ENCODE measurements around the gene MGME1. TPM values are rescaled to one million over a fixed set of nuclear protein-coding genes. Genes with fewer than 3 reads are reported as not detected.

Gene MGME1
- total and polyA plus RNA-seq, 2 of the 13 experiments (the other 11 are each of a cell fraction or from before 2014, with no cell fraction given): 36.7 to 66.6 TPM

DNA sequence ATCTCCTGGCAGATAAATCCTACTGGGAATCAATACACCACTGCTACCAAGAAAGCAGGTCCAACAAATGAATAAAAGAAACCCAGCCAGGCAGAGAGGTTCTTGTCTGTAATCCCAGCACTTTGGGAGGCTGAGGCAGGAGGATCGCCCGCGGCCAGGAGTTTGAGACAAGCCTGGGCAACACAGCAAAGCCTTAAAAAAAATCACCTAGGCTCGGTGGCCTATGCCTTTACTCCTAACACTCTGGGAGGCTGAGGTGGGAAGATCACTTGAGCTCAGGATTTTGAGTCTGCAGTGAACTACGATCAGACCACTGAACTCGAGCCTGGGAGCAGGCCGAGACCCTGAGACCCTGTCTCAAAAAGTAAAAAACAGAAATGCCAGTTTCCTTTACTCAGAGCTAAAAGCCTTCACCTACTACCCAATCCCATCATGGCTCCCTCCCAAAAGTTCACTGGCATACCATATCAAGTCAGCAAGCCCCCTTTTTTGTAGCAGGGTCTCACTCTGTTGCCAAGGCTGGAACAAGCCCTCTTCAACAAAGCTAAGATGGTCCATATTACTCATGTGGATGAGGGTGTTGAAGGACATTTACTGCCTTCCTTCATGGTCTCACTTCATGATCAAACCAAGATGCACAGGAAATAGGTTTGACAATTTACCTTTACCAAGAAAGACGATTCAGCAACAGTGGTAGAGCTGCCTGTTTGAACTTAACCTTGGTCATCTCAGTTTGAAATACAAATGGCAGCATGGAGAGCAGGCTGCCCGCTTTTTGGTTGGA lies 5.5 kb upstream of the MGME1 start (continued):
- TF ChIP-seq, protein P1, sequence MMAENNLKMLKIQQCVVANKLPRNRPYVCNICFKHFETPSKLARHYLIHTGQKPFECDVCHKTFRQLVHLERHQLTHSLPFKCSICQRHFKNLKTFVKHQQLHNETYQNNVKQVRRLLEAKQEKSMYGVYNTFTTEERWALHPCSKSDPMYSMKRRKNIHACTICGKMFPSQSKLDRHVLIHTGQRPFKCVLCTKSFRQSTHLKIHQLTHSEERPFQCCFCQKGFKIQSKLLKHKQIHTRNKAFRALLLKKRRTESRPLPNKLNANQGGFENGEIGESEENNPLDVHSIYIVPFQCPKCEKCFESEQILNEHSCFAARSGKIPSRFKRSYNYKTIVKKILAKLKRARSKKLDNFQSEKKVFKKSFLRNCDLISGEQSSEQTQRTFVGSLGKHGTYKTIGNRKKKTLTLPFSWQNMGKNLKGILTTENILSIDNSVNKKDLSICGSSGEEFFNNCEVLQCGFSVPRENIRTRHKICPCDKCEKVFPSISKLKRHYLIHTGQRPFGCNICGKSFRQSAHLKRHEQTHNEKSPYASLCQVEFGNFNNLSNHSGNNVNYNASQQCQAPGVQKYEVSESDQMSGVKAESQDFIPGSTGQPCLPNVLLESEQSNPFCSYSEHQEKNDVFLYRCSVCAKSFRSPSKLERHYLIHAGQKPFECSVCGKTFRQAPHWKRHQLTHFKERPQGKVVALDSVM (CRISPR knock-in tag; IDR thresholded peaks at IDR 0.05): peak; percentile 89
- TF ChIP-seq, protein P2, sequence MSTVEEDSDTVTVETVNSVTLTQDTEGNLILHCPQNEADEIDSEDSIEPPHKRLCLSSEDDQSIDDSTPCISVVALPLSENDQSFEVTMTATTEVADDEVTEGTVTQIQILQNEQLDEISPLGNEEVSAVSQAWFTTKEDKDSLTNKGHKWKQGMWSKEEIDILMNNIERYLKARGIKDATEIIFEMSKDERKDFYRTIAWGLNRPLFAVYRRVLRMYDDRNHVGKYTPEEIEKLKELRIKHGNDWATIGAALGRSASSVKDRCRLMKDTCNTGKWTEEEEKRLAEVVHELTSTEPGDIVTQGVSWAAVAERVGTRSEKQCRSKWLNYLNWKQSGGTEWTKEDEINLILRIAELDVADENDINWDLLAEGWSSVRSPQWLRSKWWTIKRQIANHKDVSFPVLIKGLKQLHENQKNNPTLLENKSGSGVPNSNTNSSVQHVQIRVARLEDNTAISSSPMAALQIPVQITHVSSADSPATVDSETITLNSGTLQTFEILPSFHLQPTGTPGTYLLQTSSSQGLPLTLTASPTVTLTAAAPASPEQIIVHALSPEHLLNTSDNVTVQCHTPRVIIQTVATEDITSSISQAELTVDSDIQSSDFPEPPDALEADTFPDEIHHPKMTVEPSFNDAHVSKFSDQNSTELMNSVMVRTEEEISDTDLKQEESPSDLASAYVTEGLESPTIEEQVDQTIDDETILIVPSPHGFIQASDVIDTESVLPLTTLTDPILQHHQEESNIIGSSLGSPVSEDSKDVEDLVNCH (CRISPR knock-in tag; IDR thresholded peaks at IDR 0.05): 0 out of 2 replicates have a peak, but pooled peaks have one; percentile 10
- TF ChIP-seq NFYB (CRISPR knock-in tag; IDR thresholded peaks at IDR 0.05): no peak
- TF ChIP-seq KLF13 (CRISPR knock-in tag; IDR thresholded peaks at IDR 0.05): no peak
- no peak for TF ChIP-seq ETV5 (CRISPR knock-in tag; IDR thresholded peaks at IDR 0.05; ENCODE audit: borderline replicate concordance)
- TF ChIP-seq, protein P3, sequence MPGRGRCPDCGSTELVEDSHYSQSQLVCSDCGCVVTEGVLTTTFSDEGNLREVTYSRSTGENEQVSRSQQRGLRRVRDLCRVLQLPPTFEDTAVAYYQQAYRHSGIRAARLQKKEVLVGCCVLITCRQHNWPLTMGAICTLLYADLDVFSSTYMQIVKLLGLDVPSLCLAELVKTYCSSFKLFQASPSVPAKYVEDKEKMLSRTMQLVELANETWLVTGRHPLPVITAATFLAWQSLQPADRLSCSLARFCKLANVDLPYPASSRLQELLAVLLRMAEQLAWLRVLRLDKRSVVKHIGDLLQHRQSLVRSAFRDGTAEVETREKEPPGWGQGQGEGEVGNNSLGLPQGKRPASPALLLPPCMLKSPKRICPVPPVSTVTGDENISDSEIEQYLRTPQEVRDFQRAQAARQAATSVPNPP (CRISPR knock-in tag; IDR thresholded peaks at IDR 0.05): peak; percentile 28; the same call in 1 of the 2 replicates
- TF ChIP-seq PRMT3 (CRISPR knock-in tag; IDR thresholded peaks at IDR 0.05; ENCODE audit: borderline replicate concordance, low read depth): 0 out of 2 replicates have a peak, but pooled peaks have one; percentile 23
- TF ChIP-seq SUZ12 (IDR thresholded peaks at IDR 0.05; ENCODE audit: low read depth, low read length): no peak
- TF ChIP-seq ZNF724P (CRISPR knock-in tag; IDR thresholded peaks at IDR 0.05; ENCODE audit: borderline replicate concordance): no peak
- TF ChIP-seq SP1 (IDR thresholded peaks at IDR 0.05): no peak
- 0 out of 2 replicates have a peak, but pooled peaks have one; percentile 11 for TF ChIP-seq SP1 (CRISPR knock-in tag; IDR thresholded peaks at IDR 0.05)
- TF ChIP-seq NFATC3 (CRISPR knock-in tag; IDR thresholded peaks at IDR 0.05): 0 out of 2 replicates have a peak, but pooled peaks have one; percentile 16
- TF ChIP-seq, protein P4, sequence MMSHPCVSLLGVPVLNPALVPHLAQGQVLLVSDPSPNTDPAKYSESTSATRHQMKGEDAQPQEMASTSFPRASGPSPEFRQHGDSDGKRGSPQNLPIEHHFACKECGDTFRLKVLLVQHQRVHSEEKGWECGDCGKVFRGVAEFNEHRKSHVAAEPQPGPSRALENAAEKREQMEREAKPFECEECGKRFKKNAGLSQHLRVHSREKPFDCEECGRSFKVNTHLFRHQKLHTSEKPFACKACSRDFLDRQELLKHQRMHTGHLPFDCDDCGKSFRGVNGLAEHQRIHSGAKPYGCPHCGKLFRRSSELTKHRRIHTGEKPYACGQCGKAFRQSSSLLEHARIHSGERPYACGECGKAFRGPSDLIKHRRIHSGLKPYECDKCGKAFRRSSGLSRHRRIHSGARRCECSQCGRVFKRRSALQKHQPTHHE (CRISPR knock-in tag; IDR thresholded peaks at IDR 0.05; ENCODE audit: borderline replicate concordance): no peak
- no peak for TF ChIP-seq ZNF614 (CRISPR knock-in tag; IDR thresholded peaks at IDR 0.05; ENCODE audit: borderline replicate concordance)
- peak; percentile 36 for TF ChIP-seq RAD21 (CRISPR knock-in tag; IDR thresholded peaks at IDR 0.05)
- TF ChIP-seq, protein P5, sequence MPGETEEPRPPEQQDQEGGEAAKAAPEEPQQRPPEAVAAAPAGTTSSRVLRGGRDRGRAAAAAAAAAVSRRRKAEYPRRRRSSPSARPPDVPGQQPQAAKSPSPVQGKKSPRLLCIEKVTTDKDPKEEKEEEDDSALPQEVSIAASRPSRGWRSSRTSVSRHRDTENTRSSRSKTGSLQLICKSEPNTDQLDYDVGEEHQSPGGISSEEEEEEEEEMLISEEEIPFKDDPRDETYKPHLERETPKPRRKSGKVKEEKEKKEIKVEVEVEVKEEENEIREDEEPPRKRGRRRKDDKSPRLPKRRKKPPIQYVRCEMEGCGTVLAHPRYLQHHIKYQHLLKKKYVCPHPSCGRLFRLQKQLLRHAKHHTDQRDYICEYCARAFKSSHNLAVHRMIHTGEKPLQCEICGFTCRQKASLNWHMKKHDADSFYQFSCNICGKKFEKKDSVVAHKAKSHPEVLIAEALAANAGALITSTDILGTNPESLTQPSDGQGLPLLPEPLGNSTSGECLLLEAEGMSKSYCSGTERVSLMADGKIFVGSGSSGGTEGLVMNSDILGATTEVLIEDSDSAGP (CRISPR knock-in tag; IDR thresholded peaks at IDR 0.05; ENCODE audit: borderline replicate concordance): peak; percentile 32; the same call in 1 of the 2 replicates
- TF ChIP-seq, protein P6, sequence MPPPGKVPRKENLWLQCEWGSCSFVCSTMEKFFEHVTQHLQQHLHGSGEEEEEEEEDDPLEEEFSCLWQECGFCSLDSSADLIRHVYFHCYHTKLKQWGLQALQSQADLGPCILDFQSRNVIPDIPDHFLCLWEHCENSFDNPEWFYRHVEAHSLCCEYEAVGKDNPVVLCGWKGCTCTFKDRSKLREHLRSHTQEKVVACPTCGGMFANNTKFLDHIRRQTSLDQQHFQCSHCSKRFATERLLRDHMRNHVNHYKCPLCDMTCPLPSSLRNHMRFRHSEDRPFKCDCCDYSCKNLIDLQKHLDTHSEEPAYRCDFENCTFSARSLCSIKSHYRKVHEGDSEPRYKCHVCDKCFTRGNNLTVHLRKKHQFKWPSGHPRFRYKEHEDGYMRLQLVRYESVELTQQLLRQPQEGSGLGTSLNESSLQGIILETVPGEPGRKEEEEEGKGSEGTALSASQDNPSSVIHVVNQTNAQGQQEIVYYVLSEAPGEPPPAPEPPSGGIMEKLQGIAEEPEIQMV (CRISPR knock-in tag; IDR thresholded peaks at IDR 0.05; ENCODE audit: low read depth): no peak; the same call in 1 of the 2 replicates
- 0 out of 2 replicates have a peak, but pooled peaks have one; percentile 3 for TF ChIP-seq MED1 (CRISPR knock-in tag; IDR thresholded peaks at IDR 0.05)

Measured in HepG2 (cell line).